SK-N-SH treated with all-trans-retinoic acid at 6 μM for 48 hours (cell line): ENCODE results near the gene SCRN1.
"Not testable (repeated sequence)": the region's sequence is repeated elsewhere in the genome, so short reads cannot be mapped to it uniquely, and the experiment has no call there.

Experiments used
- ESRRG ChIP-seq: fragments of 250-450 bp; sonication (Bioruptor Pico); IDR thresholded peaks from 2 replicates; pipeline ENCODE4 v1.6.1; 2021; ENCODE audit warnings: mild to moderate bottlenecking
- GLIS3 ChIP-seq: fragments of 250-450 bp; sonication (Bioruptor Pico); IDR thresholded peaks from 2 replicates; pipeline ENCODE4 v1.5.0; 2020; ENCODE audit warnings: mild to moderate bottlenecking, moderate library complexity
- RARB ChIP-seq: fragments of 250-450 bp; sonication (Bioruptor Pico); IDR thresholded peaks from 2 replicates; pipeline ENCODE4 v1.8.0; 2021; ENCODE audit warnings: mild to moderate bottlenecking, moderate library complexity
- TOX ChIP-seq: fragments of 250-450 bp; sonication (Bioruptor Pico); IDR thresholded peaks from 2 replicates; pipeline ENCODE4 v1.8.0; 2021; ENCODE audit warnings: mild to moderate bottlenecking, moderate library complexity, borderline replicate concordance
- ZFP3 ChIP-seq: fragments of 250-450 bp; sonication (Bioruptor Pico); IDR thresholded peaks from 2 replicates; pipeline ENCODE4 v1.5.0; 2020; ENCODE audit warnings: mild to moderate bottlenecking, moderate library complexity
- ZNF70 ChIP-seq: fragments of 450-650 bp; formaldehyde crosslinking; IDR thresholded peaks from 2 replicates; pipeline ENCODE4 v1.5.0; 2020; ENCODE audit warnings: mild to moderate bottlenecking, moderate library complexity
- TF ChIP-seq, protein P1 (sequence below): fragments of 250-450 bp; sonication (Bioruptor Pico); IDR thresholded peaks from 2 replicates; pipeline ENCODE4 v1.8.0; 2020; ENCODE audit warnings: mild to moderate bottlenecking, moderate library complexity, borderline replicate concordance

DNA sequence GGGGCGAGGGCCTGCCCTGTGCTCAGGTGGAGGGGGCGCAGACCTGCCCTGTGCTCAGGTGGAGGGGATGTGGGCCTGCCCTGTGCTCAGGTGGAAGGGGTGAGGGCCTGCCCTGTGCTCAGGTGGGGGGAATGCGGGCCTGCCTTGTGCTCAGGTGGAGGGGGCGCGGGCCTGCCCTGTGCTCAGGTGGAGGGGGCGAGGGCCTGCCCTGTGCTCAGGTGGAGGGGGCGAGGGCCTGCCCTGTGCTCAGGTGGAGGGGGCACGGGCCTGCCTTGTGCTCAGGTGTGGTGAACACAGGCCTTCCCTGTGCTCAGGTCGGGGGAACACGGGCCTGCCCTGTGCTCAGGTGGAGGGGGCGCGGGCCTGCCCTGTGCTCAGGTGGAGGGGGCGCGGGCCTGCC, 98.8 kb downstream of the SCRN1 start:
- not testable (repeated sequence) for TF ChIP-seq ZNF70 (CRISPR knock-in tag); ZFP3; ESRRG (CRISPR knock-in tag); RARB; TOX (CRISPR knock-in tag); GLIS3 (CRISPR knock-in tag)
- TF ChIP-seq, protein P1, sequence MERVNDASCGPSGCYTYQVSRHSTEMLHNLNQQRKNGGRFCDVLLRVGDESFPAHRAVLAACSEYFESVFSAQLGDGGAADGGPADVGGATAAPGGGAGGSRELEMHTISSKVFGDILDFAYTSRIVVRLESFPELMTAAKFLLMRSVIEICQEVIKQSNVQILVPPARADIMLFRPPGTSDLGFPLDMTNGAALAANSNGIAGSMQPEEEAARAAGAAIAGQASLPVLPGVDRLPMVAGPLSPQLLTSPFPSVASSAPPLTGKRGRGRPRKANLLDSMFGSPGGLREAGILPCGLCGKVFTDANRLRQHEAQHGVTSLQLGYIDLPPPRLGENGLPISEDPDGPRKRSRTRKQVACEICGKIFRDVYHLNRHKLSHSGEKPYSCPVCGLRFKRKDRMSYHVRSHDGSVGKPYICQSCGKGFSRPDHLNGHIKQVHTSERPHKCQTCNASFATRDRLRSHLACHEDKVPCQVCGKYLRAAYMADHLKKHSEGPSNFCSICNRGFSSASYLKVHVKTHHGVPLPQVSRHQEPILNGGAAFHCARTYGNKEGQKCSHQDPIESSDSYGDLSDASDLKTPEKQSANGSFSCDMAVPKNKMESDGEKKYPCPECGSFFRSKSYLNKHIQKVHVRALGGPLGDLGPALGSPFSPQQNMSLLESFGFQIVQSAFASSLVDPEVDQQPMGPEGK (CRISPR knock-in tag), result not testable (repeated sequence)
